NCI-H774 (cell line): ENCODE measurements around the gene SMIM27.
"Not testable (repeated sequence)": the region's sequence is repeated elsewhere in the genome, so short reads cannot be mapped to it uniquely, and the experiment has no call there.

Source experiments
- DNase-seq: peaks from one replicate; lab custom pipeline; 2025; lab: John Stamatoyannopoulos, UW

SMIM27 gene

DNA sequence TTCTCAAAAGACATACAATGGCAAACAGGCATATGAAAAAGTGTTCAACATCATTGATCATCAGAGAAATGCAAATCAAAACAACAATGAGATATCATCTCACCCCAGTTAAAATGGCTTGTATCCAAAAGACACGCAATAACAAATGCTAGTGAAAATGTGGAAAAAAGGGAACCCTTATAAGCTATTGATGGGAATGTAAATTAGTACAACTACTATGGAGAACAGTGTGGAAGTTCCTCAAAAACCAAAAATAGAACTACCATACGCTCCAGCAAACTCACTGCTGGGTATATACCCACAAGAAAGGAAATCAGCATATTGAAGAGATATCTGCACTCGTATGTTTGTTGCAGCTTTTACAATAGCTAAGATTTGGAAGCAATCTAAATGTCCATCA, 46.9 kb downstream of the SMIM27 start:
- DNase-seq: not testable (repeated sequence)
